Adrenal gland (tissue), 12 donors: ENCODE measurements around the gene TSPAN18. TPM values are rescaled to one million over a fixed set of nuclear protein-coding genes. Genes with fewer than 3 reads are reported as not detected.

Experiments used
- DNase-seq, 7 donors: peaks; one replicate each; pipeline ENCODE4 v3.0.0-alpha.2; 2019 to 2020
- H3K27ac ChIP-seq, 5 donors: fragments of 200-600 bp; sonication (generic) in 4 of 5; 1 replicate in 3 of 5; 2 replicates in 2 of 5; pipeline versions ENCODE4 v1.5.1 to v1.8.0; 2016 to 2020; ENCODE audit warnings: mild to moderate bottlenecking in 1 of 5
- H3K27me3 ChIP-seq: fragments of 200-600 bp; 2 replicates; pipeline ENCODE4 v1.8.0; 2021
- H3K36me3 ChIP-seq, 2 donors: fragments of 200-600 bp; replicated peaks in 1 of 2; 1 replicate in 1 of 2; 2 replicates in 1 of 2; pipeline versions ENCODE4 v1.5.1 to v1.8.0; 2018 to 2022
- H3K4me1 ChIP-seq, 2 donors: fragments of 200-600 bp; replicated peaks in 1 of 2; 1 replicate in 1 of 2; 2 replicates in 1 of 2; pipeline versions ENCODE4 v1.5.1 to v1.8.0; 2018 to 2021
- H3K4me3 ChIP-seq, 4 donors: fragments of 200-600 bp; sonication (generic) in 3 of 4; one replicate each; pipeline ENCODE4 v1.5.1; 2016 to 2018
- H3K9me3 ChIP-seq, 3 donors: fragments of 200-600 bp; sonication (generic) in 1 of 3; replicated peaks in 1 of 3; 1 replicate in 2 of 3; 2 replicates in 1 of 3; pipeline versions ENCODE4 v1.5.1 to v1.8.0; 2016 to 2021
- CTCF ChIP-seq, 6 experiments: fragments of 450-650 bp in 4 of 6; fragments of 200-600 bp in 2 of 6; sonication (generic) in 1 of 6; IDR thresholded peaks; 1 replicate in 5 of 6; 2 replicates in 1 of 6; pipeline versions ENCODE4 v1.5.1 to v1.8.0; 2016 to 2021; ENCODE audit warnings: antibody characterized with exemption in 6 of 6, mild to moderate bottlenecking in 2 of 6, moderate library complexity in 1 of 6
- POLR2A ChIP-seq, 2 donors: fragments of 450-650 bp; IDR thresholded peaks; one replicate each; pipeline ENCODE4 v1.6.1; 2017; ENCODE audit warnings: antibody characterized with exemption in 2 of 2, mild to moderate bottlenecking in 2 of 2, moderate library complexity in 1 of 2
- WGBS, 4 donors: extraction: QIAGEN DNeasy Blood & Tissue Kit in 2 of 4; methylation state at CpG; one replicate each; pipeline versions ENCODE4 v1.1.5 to v1.1.7; 2013 to 2017; 5-methylcytosine and 5-hydroxymethylcytosine counted together
- intact Hi-C, 2 donors: fragments of 100-400 bp; cut with DNase I; formaldehyde crosslinking; loops; one replicate each; pipeline versions ENCODE4 v1.14.1 to v1.15.0; 2022 to 2023
- polyA plus RNA-seq, 3 donors: library from polyadenylated mRNA; stranded (reverse); fragments of 200-250 nt in 2 of 3; fragments of 350-450 nt in 1 of 3; fragmentation: Illumina TruSeq in 1 of 3; extraction: RNeasy Lipid Tissue Mini Kit (QIAGEN cat#74804) in 1 of 3; gene quantifications; one replicate each; pipeline ENCODE4 v1.2.3, GENCODE V29; 2013 to 2014
- total RNA-seq, 9 donors: library from RNA; depleted of rRNA in 4 of 9; stranded (reverse); fragments of >200 nt in 4 of 9; fragments of 120-200 nt in 1 of 9; fragmentation: NEBNext Ultra II Directional in 1 of 9; extraction: Animal tissue kit (Norgen Biotek cat#: 25700) in 1 of 9; gene quantifications; one replicate each; pipeline versions ENCODE4 v1.1.0 to v1.2.4, GENCODE V29; 2013 to 2023
- donor health status: healthy with polysubstance abuse.
- donor health status: Bipolar disorder and iron deficiency.
- donor health status: DM: yes; HTN: yes; CAD: no.
- donor health status: DM: no; HTN: no; CAD: no.
- donor health status: DM: no; HTN: no; CAD: no.
- donor health status: DM: yes; HTN: yes; CAD: no.

Gene TSPAN18
- total and polyA plus RNA-seq, 12 donors: 24.5 to 168 (median 58.4) TPM

- peak in 2 of 7 donors; percentile 5 to 10 for DNase-seq
Measured at GRCh38 chr11:44754876-44755555, 28.3 kb downstream of the TSPAN18 start.

GRCh38 chr11:44755556-44756523, 29.1 kb downstream of the TSPAN18 start:
- peaks cover 27 to 50% of the 10 kb centered on the region in 2 donors for H3K4me1 ChIP-seq
- peak; percentile 79 to 90 (median 83) for DNase-seq

More at GRCh38 chr11:44754876-44755555, 28.3 kb downstream of the TSPAN18 start:
- H3K27me3 ChIP-seq: no peaks in the 10 kb centered on the region
- WGBS, 4 donors: 35 to 72% (median 67%) methylated on average over 4 to 9 of the region's 9 CpGs
- no peaks in the 10 kb centered on the region for H3K9me3 ChIP-seq
- H3K36me3 ChIP-seq: no peaks in the 10 kb centered on the region
- H3K27ac ChIP-seq: peak overlapping the region in 4 of 5 donors; percentile 24 to 78 (median 72)
- TF ChIP-seq POLR2A (IDR thresholded peaks at IDR 0.05): no peak
- TF ChIP-seq CTCF (IDR thresholded peaks at IDR 0.05): no peak
- H3K4me3 ChIP-seq: no peak overlapping the region
- H3K4me1 ChIP-seq: peaks cover 23 to 51% of the 10 kb centered on the region in 2 donors
- intact Hi-C loops: no loop called here

GRCh38 chr11:44758983-44759382, 32.2 kb downstream of the TSPAN18 start:
- H3K27ac ChIP-seq: no peak overlapping the region
- H3K4me1 ChIP-seq: peaks cover 25 to 63% of the 10 kb centered on the region in 2 donors
- H3K9me3 ChIP-seq: no peaks in the 10 kb centered on the region
- intact Hi-C loops: no loop called here
- H3K4me3 ChIP-seq: no peak overlapping the region
- no peaks in the 10 kb centered on the region for H3K27me3 ChIP-seq
- no peaks in the 10 kb centered on the region for H3K36me3 ChIP-seq
- DNase-seq: peak in 3 of 7 donors; percentile 2 to 35 (median 11)
- TF ChIP-seq POLR2A (IDR thresholded peaks at IDR 0.05): no peak
- TF ChIP-seq CTCF (IDR thresholded peaks at IDR 0.05): no peak
- WGBS, 4 donors: 88 to 96% (median 95%) methylated on average over 4 of the region's 4 CpGs

More at GRCh38 chr11:44755556-44756523, 29.1 kb downstream of the TSPAN18 start:
- Histone ChIP-seq H3K27me3 (no peaks in the 10 kb centered on the region), H3K27ac (peak overlapping the region; percentile 26 to 78 (median 68)), H3K36me3 (no peaks in the 10 kb centered on the region), H3K9me3 (no peaks in the 10 kb centered on the region), H3K4me3 (no peak overlapping the region)
- WGBS, 4 donors: 38 to 49% (median 42%) methylated on average over 7 of the region's 7 CpGs
- TF ChIP-seq CTCF (IDR thresholded peaks at IDR 0.05): no peak
- intact Hi-C loops: no loop called here
